GM15510 (cell line): ENCODE results near the gene IL13.

Source experiments
- POLR2A ChIP-seq: IDR thresholded peaks from 3 replicates; pipeline ENCODE4 v1.6.1; 2011; ENCODE audit warnings: borderline replicate concordance; ENCODE audit not compliant: insufficient read length; ENCODE audit errors: extremely low read depth

The IL13 gene

DNA sequence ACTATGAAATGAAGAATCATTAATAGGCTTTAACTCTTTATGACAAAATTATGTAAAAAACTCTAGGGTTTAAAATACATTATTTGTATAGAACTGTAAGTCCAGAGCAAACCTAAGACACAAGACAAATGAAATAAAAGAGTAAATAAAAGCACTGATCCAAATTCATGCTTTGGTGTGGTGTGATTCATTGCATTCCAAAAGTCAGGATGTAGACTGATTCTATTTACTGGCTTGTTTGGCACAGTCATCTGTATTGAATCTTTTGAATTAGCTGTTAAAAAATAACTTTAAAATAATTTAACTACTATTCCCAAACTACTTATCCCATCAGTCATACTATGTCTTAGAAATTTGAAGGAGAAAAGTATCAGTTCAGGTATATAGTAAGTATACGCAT, 46.9 kb downstream of the IL13 start:
- no peak for TF ChIP-seq POLR2A

DNA sequence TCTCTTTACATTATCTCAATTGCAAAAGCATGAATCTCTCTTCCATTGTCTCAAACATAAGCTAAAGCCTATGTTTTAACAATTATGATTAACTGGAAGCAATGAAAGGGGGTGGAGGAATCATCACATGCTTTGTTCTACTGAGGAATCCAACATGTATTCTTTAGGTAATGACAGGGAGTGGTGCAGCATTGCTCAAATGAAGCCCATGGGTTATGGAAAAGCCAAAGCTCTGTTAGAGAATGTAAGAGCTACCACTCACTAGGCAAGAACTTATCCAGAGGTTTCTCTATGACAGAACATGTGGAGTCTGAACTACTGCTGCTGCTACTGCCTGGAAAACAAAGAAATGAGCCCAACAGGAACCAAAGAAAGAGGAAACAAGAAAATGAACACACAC, 50.7 kb downstream of the IL13 start:
- no peak for TF ChIP-seq POLR2A
